Measurements from ENCODE around the gene DIPK1A.
"Not testable (repeated sequence)": the region's sequence is repeated elsewhere in the genome, so short reads cannot be mapped to it uniquely, and the experiment has no call there.

Gene DIPK1A

DNA sequence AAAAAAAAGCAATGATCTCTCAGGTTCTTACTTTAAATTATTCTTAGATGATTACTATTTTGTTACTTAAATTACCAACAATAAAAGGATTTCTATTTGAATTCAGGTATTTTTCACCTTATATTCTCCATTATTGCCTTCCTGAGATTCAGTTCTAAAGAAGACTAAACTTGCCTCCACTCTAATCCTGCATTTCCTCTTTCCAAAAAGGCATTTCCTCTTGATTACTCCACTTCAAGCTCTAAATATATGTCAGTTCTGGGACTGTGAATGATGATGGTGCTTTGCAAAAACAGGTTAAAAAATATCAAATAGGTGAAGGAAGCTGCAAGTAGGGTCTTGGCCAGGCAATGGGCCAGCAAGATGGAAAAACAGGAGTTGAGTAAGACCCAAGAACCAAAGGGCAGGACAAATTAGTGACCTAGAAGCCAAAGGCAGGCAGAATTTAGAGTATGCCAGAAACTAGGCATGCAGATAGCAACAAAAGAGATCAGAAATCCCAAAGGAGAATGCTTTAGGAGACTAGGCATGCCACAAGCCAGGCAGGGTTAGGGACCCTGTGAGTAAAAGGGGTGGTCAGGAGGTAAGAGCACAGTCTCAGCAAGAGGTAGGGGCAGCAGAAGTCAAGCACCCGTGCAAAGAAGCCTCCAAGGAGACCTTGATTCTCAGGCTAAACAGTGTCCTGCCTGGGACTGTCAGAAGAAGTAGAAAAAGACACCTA lies 11.3 kb upstream of the DIPK1A start (continued):
- TF ChIP-seq, protein P1, sequence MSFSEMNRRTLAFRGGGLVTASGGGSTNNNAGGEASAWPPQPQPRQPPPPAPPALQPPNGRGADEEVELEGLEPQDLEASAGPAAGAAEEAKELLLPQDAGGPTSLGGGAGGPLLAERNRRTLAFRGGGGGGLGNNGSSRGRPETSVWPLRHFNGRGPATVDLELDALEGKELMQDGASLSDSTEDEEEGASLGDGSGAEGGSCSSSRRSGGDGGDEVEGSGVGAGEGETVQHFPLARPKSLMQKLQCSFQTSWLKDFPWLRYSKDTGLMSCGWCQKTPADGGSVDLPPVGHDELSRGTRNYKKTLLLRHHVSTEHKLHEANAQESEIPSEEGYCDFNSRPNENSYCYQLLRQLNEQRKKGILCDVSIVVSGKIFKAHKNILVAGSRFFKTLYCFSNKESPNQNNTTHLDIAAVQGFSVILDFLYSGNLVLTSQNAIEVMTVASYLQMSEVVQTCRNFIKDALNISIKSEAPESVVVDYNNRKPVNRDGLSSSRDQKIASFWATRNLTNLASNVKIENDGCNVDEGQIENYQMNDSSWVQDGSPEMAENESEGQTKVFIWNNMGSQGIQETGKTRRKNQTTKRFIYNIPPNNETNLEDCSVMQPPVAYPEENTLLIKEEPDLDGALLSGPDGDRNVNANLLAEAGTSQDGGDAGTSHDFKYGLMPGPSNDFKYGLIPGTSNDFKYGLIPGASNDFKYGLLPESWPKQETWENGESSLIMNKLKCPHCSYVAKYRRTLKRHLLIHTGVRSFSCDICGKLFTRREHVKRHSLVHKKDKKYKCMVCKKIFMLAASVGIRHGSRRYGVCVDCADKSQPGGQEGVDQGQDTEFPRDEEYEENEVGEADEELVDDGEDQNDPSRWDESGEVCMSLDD (tag by site-specific recombination; IDR thresholded peaks at IDR 0.05) = no peak
- TF ChIP-seq, protein P2, sequence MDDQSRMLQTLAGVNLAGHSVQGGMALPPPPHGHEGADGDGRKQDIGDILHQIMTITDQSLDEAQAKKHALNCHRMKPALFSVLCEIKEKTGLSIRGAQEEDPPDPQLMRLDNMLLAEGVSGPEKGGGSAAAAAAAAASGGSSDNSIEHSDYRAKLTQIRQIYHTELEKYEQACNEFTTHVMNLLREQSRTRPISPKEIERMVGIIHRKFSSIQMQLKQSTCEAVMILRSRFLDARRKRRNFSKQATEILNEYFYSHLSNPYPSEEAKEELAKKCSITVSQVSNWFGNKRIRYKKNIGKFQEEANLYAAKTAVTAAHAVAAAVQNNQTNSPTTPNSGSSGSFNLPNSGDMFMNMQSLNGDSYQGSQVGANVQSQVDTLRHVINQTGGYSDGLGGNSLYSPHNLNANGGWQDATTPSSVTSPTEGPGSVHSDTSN (CRISPR knock-in tag; IDR thresholded peaks at IDR 0.05) = no peak
- no peak for TF ChIP-seq ZNF394 (tag by site-specific recombination; IDR thresholded peaks at IDR 0.05; ENCODE audit: borderline replicate concordance)

DNA sequence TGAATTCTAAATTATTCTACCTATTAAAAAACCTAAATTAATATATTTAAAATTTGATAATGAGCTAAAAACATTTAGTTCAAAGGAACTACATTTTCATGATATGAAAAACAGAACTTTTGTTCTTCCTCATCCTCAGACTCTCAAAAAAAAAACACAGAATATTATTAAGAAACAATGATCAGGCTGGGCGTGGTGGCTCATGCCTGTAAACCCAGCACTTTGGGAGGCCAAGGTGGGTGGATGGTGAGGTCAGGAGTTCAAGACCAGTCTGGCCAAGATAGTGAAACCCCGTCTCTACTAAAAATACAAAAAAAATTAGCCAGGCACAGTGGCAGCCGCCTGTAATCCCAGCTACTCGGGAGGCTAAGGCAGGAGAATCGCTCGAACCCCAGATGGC lies 10.7 kb upstream of the DIPK1A start:
- H3K9me3 ChIP-seq (ENCODE audit: control insufficient read depth, insufficient read depth, low read depth, low read length); H3K4me1 ChIP-seq (ENCODE audit: control insufficient read depth, insufficient read depth, low read length); POLR2A ChIA-PET; H3K4me3 ChIP-seq (ENCODE audit: low read depth, low read length); H3K36me3 ChIP-seq (ENCODE audit: control insufficient read depth in 2 of 2, insufficient read depth in 1 of 2, low read length in 2 of 2); H3K27ac ChIP-seq (ENCODE audit: extremely low read depth, low read depth, low read length): not testable (repeated sequence)
- CTCF ChIA-PET = interaction anchor here (0.8 to 4.5 kb wide), 2 partner anchors 9 to 22 kb away, joined by 3 to 34 read pairs; no protein-coding TSS in a partner anchor

DNA sequence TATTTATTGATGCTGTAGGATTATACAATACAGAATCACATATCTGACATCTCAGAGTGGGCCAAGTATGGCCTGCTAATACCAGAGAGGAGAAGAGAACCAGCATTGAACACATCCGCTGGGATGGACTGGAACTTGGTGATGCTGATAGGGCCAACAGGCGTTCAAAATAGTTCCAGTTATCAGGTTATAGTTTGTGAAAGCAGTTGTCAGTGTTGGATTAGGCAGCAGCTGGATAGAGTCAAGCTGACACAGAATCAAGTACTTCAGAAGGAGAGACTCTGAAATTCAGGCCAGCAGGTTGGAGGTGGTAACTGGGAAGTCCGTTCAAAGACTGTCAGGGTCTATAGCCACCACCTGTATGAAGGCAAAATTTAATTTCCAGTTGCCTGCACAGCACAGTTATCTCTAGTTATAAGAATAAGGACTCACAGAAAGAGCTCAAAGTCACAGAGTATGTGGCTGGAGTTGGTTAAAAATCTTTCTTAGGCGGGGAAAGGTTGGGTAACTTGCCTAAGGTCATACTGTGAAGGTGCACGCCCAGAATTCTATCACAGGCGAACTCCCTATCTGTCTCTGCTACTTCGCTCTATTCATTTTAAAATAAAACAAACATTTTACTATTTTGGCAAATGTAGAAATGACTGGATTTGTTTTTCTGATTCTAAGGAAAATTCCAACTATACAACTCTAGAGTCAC lies 9.9 kb upstream of the DIPK1A start:
- peaks cover 3% of the 10 kb centered on the region for H3K4me1 ChIP-seq (ENCODE audit: control insufficient read depth, insufficient read depth, low read length)
- no peak overlapping the region for H3K27ac ChIP-seq (ENCODE audit: extremely low read depth, low read depth, low read length)
- POLR2A ChIA-PET = no interaction called here
- no peaks in the 10 kb centered on the region for H3K9me3 ChIP-seq (ENCODE audit: control insufficient read depth, insufficient read depth, low read depth, low read length)
- H3K4me3 ChIP-seq (ENCODE audit: low read depth, low read length) = no peak overlapping the region
- CTCF ChIA-PET = interaction anchor here (1.2 to 4.5 kb wide), 4 partner anchors 11 to 113 kb away, joined by 3 to 34 read pairs (median 6); partner anchors contain the start of gene DIPK1A
- TF ChIP-seq ZNF561 (tag by site-specific recombination; IDR thresholded peaks at IDR 0.05; ENCODE audit: borderline replicate concordance) (no peak), ZNF223 (tag by site-specific recombination; IDR thresholded peaks at IDR 0.05) (no peak), ZNF24 (tag by site-specific recombination; IDR thresholded peaks at IDR 0.05) (no peak), ZNF140 (tag by site-specific recombination; IDR thresholded peaks at IDR 0.05) (no peak), BCL11B (tag by site-specific recombination; IDR thresholded peaks at IDR 0.05; ENCODE audit: low read depth) (no peak), ZBTB17 (tag by site-specific recombination; IDR thresholded peaks at IDR 0.05) (no peak), ZNF48 (tag by site-specific recombination; IDR thresholded peaks at IDR 0.05) (no peak), HOXA7 (CRISPR knock-in tag; IDR thresholded peaks at IDR 0.05; ENCODE audit: borderline replicate concordance) (no peak), ZNF335 (tag by site-specific recombination; conservative IDR thresholded peaks at IDR 0.05) (no peak), ZNF677 (tag by site-specific recombination; IDR thresholded peaks at IDR 0.05) (no peak), RBAK (tag by site-specific recombination; IDR thresholded peaks at IDR 0.05) (no peak), ZNF184 (tag by site-specific recombination; IDR thresholded peaks at IDR 0.05) (no peak)
- TF ChIP-seq, protein P3, sequence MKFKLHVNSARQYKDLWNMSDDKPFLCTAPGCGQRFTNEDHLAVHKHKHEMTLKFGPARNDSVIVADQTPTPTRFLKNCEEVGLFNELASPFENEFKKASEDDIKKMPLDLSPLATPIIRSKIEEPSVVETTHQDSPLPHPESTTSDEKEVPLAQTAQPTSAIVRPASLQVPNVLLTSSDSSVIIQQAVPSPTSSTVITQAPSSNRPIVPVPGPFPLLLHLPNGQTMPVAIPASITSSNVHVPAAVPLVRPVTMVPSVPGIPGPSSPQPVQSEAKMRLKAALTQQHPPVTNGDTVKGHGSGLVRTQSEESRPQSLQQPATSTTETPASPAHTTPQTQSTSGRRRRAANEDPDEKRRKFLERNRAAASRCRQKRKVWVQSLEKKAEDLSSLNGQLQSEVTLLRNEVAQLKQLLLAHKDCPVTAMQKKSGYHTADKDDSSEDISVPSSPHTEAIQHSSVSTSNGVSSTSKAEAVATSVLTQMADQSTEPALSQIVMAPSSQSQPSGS (tag by site-specific recombination; IDR thresholded peaks at IDR 0.05; ENCODE audit: low read depth) = no peak
- TF ChIP-seq, protein P4, sequence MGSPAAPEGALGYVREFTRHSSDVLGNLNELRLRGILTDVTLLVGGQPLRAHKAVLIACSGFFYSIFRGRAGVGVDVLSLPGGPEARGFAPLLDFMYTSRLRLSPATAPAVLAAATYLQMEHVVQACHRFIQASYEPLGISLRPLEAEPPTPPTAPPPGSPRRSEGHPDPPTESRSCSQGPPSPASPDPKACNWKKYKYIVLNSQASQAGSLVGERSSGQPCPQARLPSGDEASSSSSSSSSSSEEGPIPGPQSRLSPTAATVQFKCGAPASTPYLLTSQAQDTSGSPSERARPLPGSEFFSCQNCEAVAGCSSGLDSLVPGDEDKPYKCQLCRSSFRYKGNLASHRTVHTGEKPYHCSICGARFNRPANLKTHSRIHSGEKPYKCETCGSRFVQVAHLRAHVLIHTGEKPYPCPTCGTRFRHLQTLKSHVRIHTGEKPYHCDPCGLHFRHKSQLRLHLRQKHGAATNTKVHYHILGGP (tag by site-specific recombination; IDR thresholded peaks at IDR 0.05) = no peak
- TF ChIP-seq, protein P5, sequence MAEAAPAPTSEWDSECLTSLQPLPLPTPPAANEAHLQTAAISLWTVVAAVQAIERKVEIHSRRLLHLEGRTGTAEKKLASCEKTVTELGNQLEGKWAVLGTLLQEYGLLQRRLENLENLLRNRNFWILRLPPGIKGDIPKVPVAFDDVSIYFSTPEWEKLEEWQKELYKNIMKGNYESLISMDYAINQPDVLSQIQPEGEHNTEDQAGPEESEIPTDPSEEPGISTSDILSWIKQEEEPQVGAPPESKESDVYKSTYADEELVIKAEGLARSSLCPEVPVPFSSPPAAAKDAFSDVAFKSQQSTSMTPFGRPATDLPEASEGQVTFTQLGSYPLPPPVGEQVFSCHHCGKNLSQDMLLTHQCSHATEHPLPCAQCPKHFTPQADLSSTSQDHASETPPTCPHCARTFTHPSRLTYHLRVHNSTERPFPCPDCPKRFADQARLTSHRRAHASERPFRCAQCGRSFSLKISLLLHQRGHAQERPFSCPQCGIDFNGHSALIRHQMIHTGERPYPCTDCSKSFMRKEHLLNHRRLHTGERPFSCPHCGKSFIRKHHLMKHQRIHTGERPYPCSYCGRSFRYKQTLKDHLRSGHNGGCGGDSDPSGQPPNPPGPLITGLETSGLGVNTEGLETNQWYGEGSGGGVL (tag by site-specific recombination; IDR thresholded peaks at IDR 0.05) = no peak
- TF ChIP-seq, protein P2 (CRISPR knock-in tag; IDR thresholded peaks at IDR 0.05) = no peak
- no peaks in the 10 kb centered on the region for H3K36me3 ChIP-seq (ENCODE audit: control insufficient read depth in 2 of 2, insufficient read depth in 1 of 2, low read length in 2 of 2)

Measured in HEK293 (cell line).